ENCODE data around the gene LYPD6B. TPM values are rescaled to one million over a fixed set of nuclear protein-coding genes. Genes with fewer than 3 reads are reported as not detected.

LYPD6B gene
- total RNA-seq, 1 experiment from 2014 or later = 6.1 TPM

DNA sequence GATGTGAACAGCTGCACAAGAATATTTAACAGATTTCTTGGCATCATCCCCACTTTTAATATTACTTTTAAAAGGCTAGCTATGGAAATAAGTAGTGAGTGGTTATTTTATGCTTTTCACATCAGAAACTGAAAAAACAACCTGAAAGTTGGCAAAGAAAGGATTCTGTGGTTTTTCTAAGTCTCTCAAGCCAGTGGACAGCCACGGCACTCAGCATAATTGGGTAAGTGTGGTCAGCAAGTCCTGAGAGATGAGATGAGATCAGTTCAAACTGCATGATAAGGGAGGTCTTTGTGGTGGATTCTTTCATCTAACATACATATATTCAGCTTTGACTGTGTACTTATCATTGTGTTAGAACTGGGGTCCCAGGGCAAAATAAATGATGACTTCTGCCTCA lies 105.2 kb downstream of the LYPD6B start:
- Histone ChIP-seq H3K4me2 (ENCODE audit: low read length) (no peak overlapping the region), H3K9me3 (ENCODE audit: control insufficient read depth in 1 of 2, insufficient read depth in 1 of 2, low read depth in 1 of 2, low read length in 2 of 2) (no peaks in the 10 kb centered on the region), H3K9me2 (ENCODE audit: insufficient read depth) (no peaks in the 10 kb centered on the region), H3K27ac (ENCODE audit: low read depth, low read length) (no peak overlapping the region), H3K9ac (ENCODE audit: low read length) (no peak overlapping the region), H3K79me2 (ENCODE audit: insufficient read depth, low read length) (no peaks in the 10 kb centered on the region), H3K4me1 (ENCODE audit: control insufficient read depth in 1 of 2, insufficient read depth in 2 of 2, low read length in 2 of 2) (no peaks in the 10 kb centered on the region), H2AFZ (ENCODE audit: low read depth, low read length, poor library complexity, severe bottlenecking) (no peak overlapping the region), H4K20me1 (ENCODE audit: insufficient read depth) (no peaks in the 10 kb centered on the region), H3K36me3 (ENCODE audit: control insufficient read depth in 1 of 2, insufficient read depth in 2 of 2, low read length in 2 of 2) (no peaks in the 10 kb centered on the region), H3K27me3 (ENCODE audit: insufficient read depth, low read length) (no peaks in the 10 kb centered on the region), H3K4me3 (replicated peaks in 1 of 2; ENCODE audit: low read depth in 1 of 2, low read length in 2 of 2) (no peak overlapping the region)
- ChIA-PET RAD21 (ENCODE audit: low non-redundant PET in 1 of 2, low total read pairs in 2 of 2, uncharacterized antibody in 2 of 2, unreplicated experiment in 2 of 2) (no interaction called here), CTCF (no interaction called here), POLR2A (no interaction called here)
- BruUV-seq (replicated peaks) = no TSS peak
- no peak for TF ChIP-seq SRF (IDR thresholded peaks at IDR 0.05; ENCODE audit: low read depth)
- no peak for TF ChIP-seq ELF1 (IDR thresholded peaks at IDR 0.05; ENCODE audit: borderline replicate concordance, low read depth)
- no peak for TF ChIP-seq EGR1 (IDR thresholded peaks at IDR 0.05; ENCODE audit: low read depth)
- no peak for TF ChIP-seq ZNF274 (IDR thresholded peaks at IDR 0.05; ENCODE audit: low read depth, low read length)
- TF ChIP-seq, protein P1, sequence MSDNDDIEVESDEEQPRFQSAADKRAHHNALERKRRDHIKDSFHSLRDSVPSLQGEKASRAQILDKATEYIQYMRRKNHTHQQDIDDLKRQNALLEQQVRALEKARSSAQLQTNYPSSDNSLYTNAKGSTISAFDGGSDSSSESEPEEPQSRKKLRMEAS (IDR thresholded peaks at IDR 0.05) = no peak
- no peak for TF ChIP-seq SIN3A (IDR thresholded peaks at IDR 0.05; ENCODE audit: low read depth)
- TF ChIP-seq ZFX (IDR thresholded peaks at IDR 0.05) = no peak
- TF ChIP-seq YY1 (IDR thresholded peaks at IDR 0.05; ENCODE audit: extremely low read depth, insufficient replicate concordance, low read depth, low read length) = no peak
- no peak for TF ChIP-seq FOSL1 (IDR thresholded peaks at IDR 0.05; ENCODE audit: low read depth)
- TF ChIP-seq CEBPB (IDR thresholded peaks at IDR 0.05; ENCODE audit: low read depth) = no peak
- TF ChIP-seq JUND (IDR thresholded peaks at IDR 0.05) = no peak
- no peak for TF ChIP-seq EZH2 (IDR thresholded peaks at IDR 0.05)
- TF ChIP-seq CTCF (IDR thresholded peaks at IDR 0.05 in 2 of 3, conservative IDR thresholded peaks at IDR 0.05 in 1 of 3; ENCODE audit: borderline replicate concordance in 1 of 3, insufficient read depth in 1 of 3, low read depth in 2 of 3, low read length in 2 of 3) = no peak
- TF ChIP-seq POLR2AphosphoS5 (IDR thresholded peaks at IDR 0.05; ENCODE audit: low read depth, low read length) = no peak
- TF ChIP-seq SP1 (IDR thresholded peaks at IDR 0.05; ENCODE audit: low read depth) = no peak
- no peak for TF ChIP-seq CBX3 (IDR thresholded peaks at IDR 0.05; ENCODE audit: low read depth)
- TF ChIP-seq RAD21 (IDR thresholded peaks at IDR 0.05; ENCODE audit: low read depth) = no peak
- ATAC-seq (no peak), DNase-seq (ENCODE audit: low read depth, low spot score) (no peak)
- intact Hi-C loops (cut with micrococcal nuclease) = no loop called here
